HepG2 (cell line): ENCODE data around the gene GRM2.

Experiments
- CTCF ChIP-seq: sonication (generic); formaldehyde crosslinking; IDR thresholded peaks from 2 replicates; pipeline ENCODE4 v1.5.0; 2020; ENCODE audit warnings: mild to moderate bottlenecking, missing genetic modification reagents, moderate library complexity
- KAT2B ChIP-seq: fragments of 150-350 bp; IDR thresholded peaks from 2 replicates; pipeline ENCODE4 v1.6.1; 2014; ENCODE audit warnings: low read depth, low read length, borderline replicate concordance
- PHF8 ChIP-seq: sonication (generic); formaldehyde crosslinking; IDR thresholded peaks from 2 replicates; pipeline ENCODE4 v1.5.0; 2020; ENCODE audit warnings: missing genetic modification reagents
- SALL2 ChIP-seq: sonication (generic); formaldehyde crosslinking; IDR thresholded peaks from 2 replicates; pipeline ENCODE4 v1.8.1; 2023; ENCODE audit warnings: mild to moderate bottlenecking, missing genetic modification reagents, inconsistent platforms
- SP4 ChIP-seq: sonication (generic); formaldehyde crosslinking; IDR thresholded peaks from 2 replicates; pipeline ENCODE4 v1.8.1; 2023; ENCODE audit warnings: mild to moderate bottlenecking, missing genetic modification reagents
- ZBTB37 ChIP-seq: sonication (generic); formaldehyde crosslinking; IDR thresholded peaks from 2 replicates; pipeline ENCODE4 v1.4.0; 2020; ENCODE audit warnings: mild to moderate bottlenecking, missing genetic modification reagents

- TF ChIP-seq SP4 (no peak), CTCF (CRISPR knock-in tag) (no peak), ZBTB37 (no peak), SALL2 (CRISPR knock-in tag) (no peak), KAT2B (no peak), PHF8 (CRISPR knock-in tag) (no peak)
Observed at GRCh38 chr3:51688206-51688600, 18.7 kb upstream of the GRM2 start.
